Activated B cell treated with CpG ODN at 0.5 μM for 24 hours (primary cell): ENCODE measurements around the gene PTDSS2. TPM values are rescaled to one million over a fixed set of nuclear protein-coding genes. Genes with fewer than 3 reads are reported as not detected.
"Not testable (repeated sequence)": the region's sequence is repeated elsewhere in the genome, so short reads cannot be mapped to it uniquely, and the experiment has no call there.

Source experiments
- ATAC-seq: fragments of 200-7000 bp; cut with Tn5 transposase; one replicate; pipeline ENCODE4 v1.10.0; 2021; ENCODE audit warnings: low read depth, mild to moderate bottlenecking, moderate library complexity
- CTCF ChIA-PET: fragments of 350-600 bp; sonication (Branson Sonifier 250); formaldehyde crosslinking; loops from one replicate; lab custom pipeline; 2021; ENCODE audit warnings: antibody characterized with exemption; lab: Charles Lee
- POLR2A ChIA-PET: fragments of 350-600 bp; sonication (Branson Sonifier 250); formaldehyde crosslinking; loops from one replicate; lab custom pipeline; 2021; ENCODE audit warnings: antibody characterized with exemption; lab: Charles Lee
- DNase-seq: peaks from one replicate; pipeline ENCODE4 v3.0.0; 2022
- H3K27ac Mint-ChIP-seq: one replicate; pipeline ENCODE4 v1.8.0; 2020; ENCODE audit warnings: mixed read lengths
- H3K27me3 Mint-ChIP-seq: one replicate; pipeline ENCODE4 v1.8.0; 2021; ENCODE audit warnings: mixed read lengths
- H3K36me3 Mint-ChIP-seq: one replicate; pipeline ENCODE4 v1.8.0; 2021; ENCODE audit warnings: low read depth, mixed read lengths
- H3K4me1 Mint-ChIP-seq: one replicate; pipeline ENCODE4 v1.8.0; 2021; ENCODE audit warnings: mixed read lengths
- H3K4me3 Mint-ChIP-seq: one replicate; pipeline ENCODE4 v1.8.0; 2020; ENCODE audit warnings: mild to moderate bottlenecking, mixed read lengths
- H3K9me3 Mint-ChIP-seq: one replicate; pipeline ENCODE4 v1.8.0; 2020; ENCODE audit warnings: mixed read lengths
- CTCF ChIP-seq: fragments of 200-600 bp; IDR thresholded peaks from one replicate; pipeline ENCODE4 v1.8.0; 2022; ENCODE audit warnings: antibody characterized with exemption, mild to moderate bottlenecking
- intact Hi-C: fragments of 100-400 bp; cut with micrococcal nuclease; formaldehyde crosslinking; loops from one replicate; pipeline ENCODE4 v1.15.1; 2024
- total RNA-seq: library from RNA; stranded (reverse); gene quantifications from 2 replicates; pipeline ENCODE4 v1.2.3, GENCODE V29; 2022

Gene PTDSS2
- total RNA-seq, 1 donor from 2014 or later, result 22.0 TPM

DNA sequence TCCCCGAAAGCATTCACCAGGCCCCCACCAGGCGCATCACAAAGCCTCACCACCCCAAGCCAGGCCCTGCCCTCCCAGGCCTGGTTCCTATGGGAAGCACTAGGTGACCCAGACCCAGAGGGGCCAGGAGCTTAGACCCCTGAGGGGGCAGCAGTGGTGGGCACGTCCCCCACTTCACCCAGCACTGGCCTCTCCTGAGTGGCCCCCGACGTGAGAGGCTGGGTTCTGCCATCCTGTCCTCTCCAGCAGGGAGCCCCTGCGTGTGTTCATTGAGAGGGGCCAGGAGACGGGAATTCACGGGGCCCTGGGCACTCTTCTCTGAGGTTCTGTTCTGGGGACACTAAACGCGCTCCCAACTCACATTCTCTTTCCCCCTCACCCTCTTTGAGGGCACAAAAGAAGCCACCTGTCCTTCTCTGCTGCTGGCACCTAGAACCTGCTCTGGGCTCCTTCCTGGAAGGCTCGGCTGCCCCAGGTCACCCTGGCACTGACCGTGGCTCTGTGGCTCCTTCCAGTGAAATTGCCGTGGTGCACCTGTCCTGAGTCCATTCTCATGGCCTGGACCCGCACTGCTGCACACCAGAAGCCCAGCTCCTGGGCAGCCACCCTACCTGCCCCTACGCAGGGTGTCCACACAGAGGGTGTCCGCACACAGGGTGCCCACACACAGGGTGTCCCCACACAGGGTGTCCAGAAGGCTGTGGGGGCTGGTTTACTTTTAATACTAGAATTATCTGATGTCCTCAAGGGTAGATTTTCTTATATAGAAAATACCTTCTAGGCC, 12.2 kb downstream of the PTDSS2 start:
- DNase-seq (no peak), ATAC-seq (no peak)
- H3K4me3 Mint-ChIP-seq, result no peak overlapping the region
- no peaks in the 10 kb centered on the region for H3K9me3 Mint-ChIP-seq
- peaks cover 12% of the 10 kb centered on the region for H3K36me3 Mint-ChIP-seq
- H3K27ac Mint-ChIP-seq, result no peak overlapping the region
- CTCF ChIA-PET, result interaction anchor here (0.7 kb wide), 1 partner anchor 212 kb away, joined by 3 read pairs; no protein-coding TSS in a partner anchor
- intact Hi-C loops, result no loop called here
- peaks cover 9% of the 10 kb centered on the region for H3K4me1 Mint-ChIP-seq
- H3K27me3 Mint-ChIP-seq, result no peaks in the 10 kb centered on the region
- POLR2A ChIA-PET, result no interaction called here
- no peak for TF ChIP-seq CTCF

- no peak overlapping the region for H3K4me3 Mint-ChIP-seq
- POLR2A ChIA-PET, result no interaction called here
- intact Hi-C loops, result no loop called here
- CTCF ChIA-PET, result no interaction called here
- no peaks in the 10 kb centered on the region for H3K9me3 Mint-ChIP-seq
- DNase-seq (no peak), ATAC-seq (no peak)
- no peaks in the 10 kb centered on the region for H3K27me3 Mint-ChIP-seq
- H3K36me3 Mint-ChIP-seq, result peaks cover 12% of the 10 kb centered on the region
- no peak for TF ChIP-seq CTCF
- peaks cover 2% of the 10 kb centered on the region for H3K4me1 Mint-ChIP-seq
- no peak overlapping the region for H3K27ac Mint-ChIP-seq
Measured at GRCh38 chr11:464316-464715, 14.2 kb downstream of the PTDSS2 start.

GRCh38 chr11:465896-466530, 15.9 kb downstream of the PTDSS2 start:
- Mint-ChIP-seq H3K9me3 (no peaks in the 10 kb centered on the region), H3K4me3 (no peak overlapping the region)

DNA sequence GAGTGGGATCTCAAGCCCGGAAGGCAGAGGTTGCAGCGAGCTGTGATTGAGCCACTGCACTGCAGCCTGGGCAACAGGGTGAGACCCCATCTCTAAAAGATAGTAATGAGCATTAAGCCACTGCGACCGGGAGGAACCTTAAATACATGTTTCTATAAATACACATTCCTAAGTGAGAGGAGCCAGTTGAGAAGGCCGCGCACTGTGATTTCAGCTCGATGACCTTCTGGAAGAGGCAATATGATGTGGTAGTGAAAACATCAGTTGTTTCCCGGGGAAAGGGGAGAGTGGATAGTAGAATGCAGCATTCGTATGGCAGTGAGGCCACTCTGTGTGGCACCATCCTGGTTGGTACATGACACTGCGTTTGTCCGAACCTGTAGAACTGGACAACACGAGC, 18.0 kb downstream of the PTDSS2 start:
- Mint-ChIP-seq H3K36me3 (no peaks in the 10 kb centered on the region), H3K4me3 (no peak overlapping the region), H3K27ac (no peak overlapping the region), H3K27me3 (no peaks in the 10 kb centered on the region), H3K4me1 (peaks cover 2% of the 10 kb centered on the region), H3K9me3 (no peaks in the 10 kb centered on the region)
- ChIA-PET POLR2A (no interaction called here), CTCF (no interaction called here)
- no peak for TF ChIP-seq CTCF
- no peak for DNase-seq
- no peak for ATAC-seq
- intact Hi-C loops, result no loop called here

More at GRCh38 chr11:465896-466530, 15.9 kb downstream of the PTDSS2 start:
- Mint-ChIP-seq H3K27ac (no peak overlapping the region), H3K4me1 (peaks cover 2% of the 10 kb centered on the region), H3K27me3 (no peaks in the 10 kb centered on the region), H3K36me3 (peaks cover 4% of the 10 kb centered on the region)
- intact Hi-C loops, result no loop called here
- ATAC-seq, result no peak
- ChIA-PET POLR2A (interaction anchor here (0.7 kb wide), 1 partner anchor 16 kb away, joined by 4 read pairs; the partner anchor contains the start of gene PTDSS2), CTCF (interaction anchor here (0.6 kb wide), 1 partner anchor 81 kb away, joined by 4 read pairs; no protein-coding TSS in a partner anchor)
- no peak for TF ChIP-seq CTCF
- no peak for DNase-seq

GRCh38 chr11:468493-468892, 18.4 kb downstream of the PTDSS2 start:
- Mint-ChIP-seq H3K36me3 (peaks cover 2% of the 10 kb centered on the region), H3K4me3 (no peak overlapping the region), H3K27me3 (no peaks in the 10 kb centered on the region), H3K9me3 (no peaks in the 10 kb centered on the region), H3K27ac (no peak overlapping the region), H3K4me1 (peaks cover 2% of the 10 kb centered on the region)
- intact Hi-C loops, result no loop called here
- POLR2A ChIA-PET, result no interaction called here
- TF ChIP-seq CTCF, result no peak
- no peak for DNase-seq
- ATAC-seq, result no peak
- CTCF ChIA-PET, result no interaction called here

- H3K27me3 Mint-ChIP-seq, H3K4me3 Mint-ChIP-seq, CTCF ChIA-PET, H3K27ac Mint-ChIP-seq, DNase-seq, intact Hi-C loops, H3K36me3 Mint-ChIP-seq, ATAC-seq, POLR2A ChIA-PET, H3K4me1 Mint-ChIP-seq, H3K9me3 Mint-ChIP-seq: not testable (repeated sequence)
Measured at GRCh38 chr11:469026-469683, 19.1 kb downstream of the PTDSS2 start.
